NB4 (cell line): ENCODE measurements around the gene BMPR1B.

Source experiments
- MYC ChIP-seq: IDR thresholded peaks from 2 replicates; pipeline ENCODE4 v1.6.1; 2011; ENCODE audit warnings: low read depth, low read length
- POLR2A ChIP-seq: IDR thresholded peaks from 2 replicates; pipeline ENCODE4 v1.6.1; 2011; ENCODE audit warnings: mild to moderate bottlenecking; ENCODE audit not compliant: insufficient read length; ENCODE audit errors: extremely low read depth
- TF ChIP-seq, protein P1 (sequence below): IDR thresholded peaks from one replicate; pipeline ENCODE4 v1.5.1; 2012; ENCODE audit warnings: low read depth, low read length
- TF ChIP-seq, protein P2 (sequence below): IDR thresholded peaks from 2 replicates; pipeline ENCODE4 v1.6.1; 2011; ENCODE audit warnings: low read depth, low read length

DNA sequence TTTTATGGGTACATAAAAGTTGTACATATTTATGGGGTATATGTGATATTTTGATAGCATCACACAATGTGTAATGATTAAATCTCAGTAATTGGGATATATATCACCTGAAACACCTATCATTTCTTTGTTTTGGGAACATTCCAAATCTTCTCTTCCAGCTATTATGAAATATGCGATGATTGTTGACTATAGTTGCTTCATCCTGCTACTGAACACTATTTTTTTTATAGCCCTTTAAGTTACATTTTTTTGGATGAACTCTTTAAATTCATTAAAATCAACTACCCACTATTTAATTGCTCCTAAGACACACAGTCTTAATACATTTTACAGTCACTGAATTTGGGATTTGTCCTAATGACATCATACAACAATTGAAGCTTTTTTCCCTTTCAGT is 212.9 kb downstream of the BMPR1B start:
- TF ChIP-seq, protein P1, sequence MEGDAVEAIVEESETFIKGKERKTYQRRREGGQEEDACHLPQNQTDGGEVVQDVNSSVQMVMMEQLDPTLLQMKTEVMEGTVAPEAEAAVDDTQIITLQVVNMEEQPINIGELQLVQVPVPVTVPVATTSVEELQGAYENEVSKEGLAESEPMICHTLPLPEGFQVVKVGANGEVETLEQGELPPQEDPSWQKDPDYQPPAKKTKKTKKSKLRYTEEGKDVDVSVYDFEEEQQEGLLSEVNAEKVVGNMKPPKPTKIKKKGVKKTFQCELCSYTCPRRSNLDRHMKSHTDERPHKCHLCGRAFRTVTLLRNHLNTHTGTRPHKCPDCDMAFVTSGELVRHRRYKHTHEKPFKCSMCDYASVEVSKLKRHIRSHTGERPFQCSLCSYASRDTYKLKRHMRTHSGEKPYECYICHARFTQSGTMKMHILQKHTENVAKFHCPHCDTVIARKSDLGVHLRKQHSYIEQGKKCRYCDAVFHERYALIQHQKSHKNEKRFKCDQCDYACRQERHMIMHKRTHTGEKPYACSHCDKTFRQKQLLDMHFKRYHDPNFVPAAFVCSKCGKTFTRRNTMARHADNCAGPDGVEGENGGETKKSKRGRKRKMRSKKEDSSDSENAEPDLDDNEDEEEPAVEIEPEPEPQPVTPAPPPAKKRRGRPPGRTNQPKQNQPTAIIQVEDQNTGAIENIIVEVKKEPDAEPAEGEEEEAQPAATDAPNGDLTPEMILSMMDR: no peak
- TF ChIP-seq POLR2A: no peak
- TF ChIP-seq, protein P2, sequence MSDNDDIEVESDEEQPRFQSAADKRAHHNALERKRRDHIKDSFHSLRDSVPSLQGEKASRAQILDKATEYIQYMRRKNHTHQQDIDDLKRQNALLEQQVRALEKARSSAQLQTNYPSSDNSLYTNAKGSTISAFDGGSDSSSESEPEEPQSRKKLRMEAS: no peak
- TF ChIP-seq MYC: no peak
